ENCODE measurements around the gene ERCC2. TPM values are rescaled to one million over a fixed set of nuclear protein-coding genes. Genes with fewer than 3 reads are reported as not detected.

The ERCC2 gene
- total RNA-seq, 1 donor from 2014 or later, result 15.3 TPM

GRCh38 chr19:45306518-45307027, 63.8 kb downstream of the ERCC2 start:
- no peak for ATAC-seq
- DNase-seq (ENCODE audit: low spot score), result no peak

GRCh38 chr19:45306040-45306439, 64.3 kb downstream of the ERCC2 start:
- peak; percentile 33 for ATAC-seq
- no peak for DNase-seq (ENCODE audit: low spot score)

GRCh38 chr19:45305421-45305820, 65.0 kb downstream of the ERCC2 start:
- DNase-seq (ENCODE audit: low spot score) (no peak), ATAC-seq (peak; percentile 7)

GRCh38 chr19:45305007-45305406, 65.4 kb downstream of the ERCC2 start:
- DNase-seq (ENCODE audit: low spot score) (no peak), ATAC-seq (peak; percentile 4)

- ATAC-seq (peak; percentile 16), DNase-seq (ENCODE audit: low spot score) (no peak)
These were observed 66.0 kb downstream of the ERCC2 start for GRCh38 chr19:45304141-45304926.

- ATAC-seq, result no peak
These were observed 66.9 kb downstream of the ERCC2 start for GRCh38 chr19:45303269-45304060.

GRCh38 chr19:45302416-45302815, 68.0 kb downstream of the ERCC2 start:
- DNase-seq (ENCODE audit: low spot score), result no peak
- ATAC-seq, result no peak

More at GRCh38 chr19:45303269-45304060, 66.9 kb downstream of the ERCC2 start:
- no peak for DNase-seq (ENCODE audit: low spot score)

Other genes starting within 250 kb of the ERCC2 start
- not detected for gene NKPD1, start 209.6 kb downstream of the ERCC2 start, total RNA-seq
- 30.6 TPM for gene TRAPPC6A, start 192.3 kb downstream of the ERCC2 start, total RNA-seq
- 6.5 TPM for gene BLOC1S3, start 191.8 kb downstream of the ERCC2 start, total RNA-seq
- gene EXOC3L2, start 125.2 kb downstream of the ERCC2 start, total RNA-seq, result 4.3 TPM
- 17.5 TPM for gene MARK4, start 119.3 kb downstream of the ERCC2 start, total RNA-seq
- not detected for gene CKM, start 47.7 kb downstream of the ERCC2 start, total RNA-seq
- gene KLC3, start 29.8 kb downstream of the ERCC2 start, total RNA-seq, result not detected
- 8.0 TPM for gene PPP1R13L, start 34.5 kb upstream of the ERCC2 start, total RNA-seq
- gene POLR1G, start 36.1 kb upstream of the ERCC2 start, total RNA-seq, result 2.2 TPM
- 25.8 TPM for gene ERCC1, start 53.3 kb upstream of the ERCC2 start, total RNA-seq
- 0.35 TPM for gene FOSB, start 97.4 kb upstream of the ERCC2 start, total RNA-seq
- gene RTN2, start 126.5 kb upstream of the ERCC2 start, total RNA-seq, result 3.0 TPM
- 0.86 TPM for gene PPM1N, start 127.9 kb upstream of the ERCC2 start, total RNA-seq
- 21.7 TPM for gene VASP, start 136.9 kb upstream of the ERCC2 start, total RNA-seq
- gene OPA3, start 214.2 kb upstream of the ERCC2 start, total RNA-seq, result 8.3 TPM
- 1.2 TPM for gene GPR4, start 231.6 kb upstream of the ERCC2 start, total RNA-seq

Measured in left lobe of liver (tissue), 2 donors.